Left ventricle myocardium inferior (tissue), 1 donor: ENCODE results near the gene EPHB2. TPM values are rescaled to one million over a fixed set of nuclear protein-coding genes. Genes with fewer than 3 reads are reported as not detected.

Experiments
- DNase-seq: peaks from one replicate; pipeline ENCODE4 v3.0.0-alpha.2; 2020
- H3K27ac ChIP-seq: fragments of 200-600 bp; replicated peaks from 2 replicates; pipeline ENCODE4 v1.8.0; 2021
- H3K27me3 ChIP-seq: fragments of 200-600 bp; 2 replicates; pipeline ENCODE4 v1.8.0; 2021; ENCODE audit warnings: low read depth
- H3K36me3 ChIP-seq: fragments of 200-600 bp; 2 replicates; pipeline ENCODE4 v1.8.0; 2021
- H3K4me1 ChIP-seq: fragments of 200-600 bp; 2 replicates; pipeline ENCODE4 v1.8.0; 2021
- H3K4me3 ChIP-seq: fragments of 200-600 bp; 2 replicates; pipeline ENCODE4 v1.8.0; 2021; ENCODE audit warnings: mild to moderate bottlenecking, moderate library complexity
- H3K9me3 ChIP-seq: fragments of 200-600 bp; replicated peaks from 2 replicates; pipeline ENCODE4 v1.8.0; 2021
- intact Hi-C: fragments of 100-400 bp; cut with micrococcal nuclease; formaldehyde crosslinking; loops from one replicate; pipeline ENCODE4 v1.11.0; 2022
- total RNA-seq: library from RNA; stranded (reverse); fragmentation: NEBNext Ultra II Directional; extraction: Animal tissue kit (Norgen Biotek cat#: 25700); gene quantifications from one replicate; pipeline ENCODE4 v1.2.1, GENCODE V29; 2021
- TF ChIP-seq, protein P1 (sequence below): fragments of 200-600 bp; IDR thresholded peaks from 2 replicates; pipeline ENCODE4 v1.8.0; 2021; ENCODE audit warnings: antibody characterized with exemption, mild to moderate bottlenecking, borderline replicate concordance
- donor health status: DM: no; HTN: yes; CAD: no; lungs with severe emphysema.

EPHB2 gene
- total RNA-seq, 1 donor from 2014 or later, result 2.0 TPM

- intact Hi-C loops, result no loop called here
- Histone ChIP-seq H3K27me3 (peaks cover 14% of the 10 kb centered on the region), H3K27ac (no peak overlapping the region), H3K4me3 (no peak overlapping the region), H3K9me3 (no peaks in the 10 kb centered on the region), H3K4me1 (no peaks in the 10 kb centered on the region), H3K36me3 (no peaks in the 10 kb centered on the region)
- TF ChIP-seq, protein P1, sequence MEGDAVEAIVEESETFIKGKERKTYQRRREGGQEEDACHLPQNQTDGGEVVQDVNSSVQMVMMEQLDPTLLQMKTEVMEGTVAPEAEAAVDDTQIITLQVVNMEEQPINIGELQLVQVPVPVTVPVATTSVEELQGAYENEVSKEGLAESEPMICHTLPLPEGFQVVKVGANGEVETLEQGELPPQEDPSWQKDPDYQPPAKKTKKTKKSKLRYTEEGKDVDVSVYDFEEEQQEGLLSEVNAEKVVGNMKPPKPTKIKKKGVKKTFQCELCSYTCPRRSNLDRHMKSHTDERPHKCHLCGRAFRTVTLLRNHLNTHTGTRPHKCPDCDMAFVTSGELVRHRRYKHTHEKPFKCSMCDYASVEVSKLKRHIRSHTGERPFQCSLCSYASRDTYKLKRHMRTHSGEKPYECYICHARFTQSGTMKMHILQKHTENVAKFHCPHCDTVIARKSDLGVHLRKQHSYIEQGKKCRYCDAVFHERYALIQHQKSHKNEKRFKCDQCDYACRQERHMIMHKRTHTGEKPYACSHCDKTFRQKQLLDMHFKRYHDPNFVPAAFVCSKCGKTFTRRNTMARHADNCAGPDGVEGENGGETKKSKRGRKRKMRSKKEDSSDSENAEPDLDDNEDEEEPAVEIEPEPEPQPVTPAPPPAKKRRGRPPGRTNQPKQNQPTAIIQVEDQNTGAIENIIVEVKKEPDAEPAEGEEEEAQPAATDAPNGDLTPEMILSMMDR, result no peak
- no peak for DNase-seq
Observed at GRCh38 chr1:22787636-22788035, 77.0 kb downstream of the EPHB2 start.

DNA sequence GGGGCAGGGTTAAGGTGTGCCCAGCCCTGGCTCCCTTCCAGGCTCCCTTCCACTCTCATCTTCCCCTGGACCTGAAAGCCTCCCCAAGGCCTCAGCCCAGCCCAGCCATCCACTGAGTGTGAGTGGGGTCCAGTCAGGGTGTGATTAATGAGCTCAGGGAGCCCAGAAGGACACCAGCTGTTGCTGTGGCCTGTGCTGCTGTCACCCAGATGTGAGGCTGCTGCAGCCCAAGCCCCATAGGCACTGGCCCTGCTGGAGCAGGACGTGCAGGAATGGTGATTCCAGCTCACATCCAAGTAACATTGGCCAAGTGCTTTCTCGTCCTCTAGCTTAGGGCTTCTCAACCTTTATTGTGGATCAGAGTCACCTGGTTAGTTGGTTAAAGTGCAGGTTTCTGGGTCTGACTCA, 77.6 kb downstream of the EPHB2 start:
- no peaks in the 10 kb centered on the region for H3K9me3 ChIP-seq
- intact Hi-C loops, result no loop called here
- DNase-seq, result peak; percentile 50
- H3K4me3 ChIP-seq, result no peak overlapping the region
- H3K4me1 ChIP-seq, result no peaks in the 10 kb centered on the region
- H3K27me3 ChIP-seq, result peaks cover 8% of the 10 kb centered on the region
- H3K27ac ChIP-seq, result no peak overlapping the region
- H3K36me3 ChIP-seq, result no peaks in the 10 kb centered on the region
- TF ChIP-seq, protein P1, result no peak

GRCh38 chr1:22789356-22789994, 78.8 kb downstream of the EPHB2 start:
- Histone ChIP-seq H3K9me3 (no peaks in the 10 kb centered on the region), H3K36me3 (no peaks in the 10 kb centered on the region), H3K4me1 (peaks cover 4% of the 10 kb centered on the region), H3K27me3 (peaks cover 6% of the 10 kb centered on the region), H3K4me3 (no peak overlapping the region), H3K27ac (no peak overlapping the region)
- intact Hi-C loops, result no loop called here
- DNase-seq, result no peak
- TF ChIP-seq, protein P1, result no peak

GRCh38 chr1:22790232-22791008, 79.8 kb downstream of the EPHB2 start:
- Histone ChIP-seq H3K9me3 (no peaks in the 10 kb centered on the region), H3K36me3 (no peaks in the 10 kb centered on the region), H3K4me1 (peaks cover 5% of the 10 kb centered on the region), H3K27ac (peak overlapping the region; percentile 42), H3K27me3 (peaks cover 7% of the 10 kb centered on the region), H3K4me3 (no peak overlapping the region)
- intact Hi-C loops, result no loop called here
- DNase-seq, result peak; percentile 60
- TF ChIP-seq, protein P1, result no peak

- peaks cover 7% of the 10 kb centered on the region for H3K27me3 ChIP-seq
- intact Hi-C loops, result no loop called here
- no peaks in the 10 kb centered on the region for H3K9me3 ChIP-seq
- peaks cover 5% of the 10 kb centered on the region for H3K4me1 ChIP-seq
- H3K27ac ChIP-seq, result no peak overlapping the region
- H3K4me3 ChIP-seq, result no peak overlapping the region
- DNase-seq, result no peak
- TF ChIP-seq, protein P1, result no peak
- H3K36me3 ChIP-seq, result no peaks in the 10 kb centered on the region
Observed at GRCh38 chr1:22791831-22792347, 81.2 kb downstream of the EPHB2 start.
